ENCODE measurements around the gene SCNN1B. TPM values are rescaled to one million over a fixed set of nuclear protein-coding genes. Genes with fewer than 3 reads are reported as not detected.
"Not testable (repeated sequence)": the region's sequence is repeated elsewhere in the genome, so short reads cannot be mapped to it uniquely, and the experiment has no call there.

SCNN1B gene
- total RNA-seq, 3 donors from 2014 or later = 3.0 to 18.0 (median 18.0) TPM

DNA sequence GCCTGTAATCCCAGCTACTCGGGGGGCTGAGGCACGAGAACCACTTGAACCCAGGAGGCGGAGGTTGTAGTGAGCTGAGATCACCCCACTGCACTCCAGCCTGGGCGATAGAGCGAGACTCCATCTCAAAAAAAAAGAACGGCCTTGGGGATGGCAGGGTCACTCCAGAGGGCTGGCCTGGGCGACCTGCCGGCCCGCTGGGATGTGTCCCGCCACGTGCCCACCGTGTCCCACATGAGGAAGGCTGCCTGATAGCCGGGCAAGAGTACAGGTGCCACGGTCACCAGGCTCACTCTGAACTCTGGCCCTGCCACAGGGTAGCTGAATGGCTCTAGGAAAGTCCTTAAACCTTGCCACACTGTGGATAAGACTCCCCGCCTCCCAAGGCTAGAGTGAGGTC, 83.3 kb downstream of the SCNN1B start:
- H3K4me3 ChIP-seq = no peak overlapping the region
- intact Hi-C loops (cut with DNase I; ENCODE audit: low total_unique reads) = no loop called here
- no peak for DNase-seq (ENCODE audit: low spot score in 2 of 2)

GRCh38 chr16:23387666-23388065, 85.6 kb downstream of the SCNN1B start:
- Histone ChIP-seq H3K4me3 (no peak overlapping the region), H3K4me1 (no peaks in the 10 kb centered on the region), H3K27ac (no peak overlapping the region), H3K36me3 (no peaks in the 10 kb centered on the region), H3K27me3 (no peaks in the 10 kb centered on the region), H3K9me3 (no peaks in the 10 kb centered on the region)
- TF ChIP-seq, protein P1, sequence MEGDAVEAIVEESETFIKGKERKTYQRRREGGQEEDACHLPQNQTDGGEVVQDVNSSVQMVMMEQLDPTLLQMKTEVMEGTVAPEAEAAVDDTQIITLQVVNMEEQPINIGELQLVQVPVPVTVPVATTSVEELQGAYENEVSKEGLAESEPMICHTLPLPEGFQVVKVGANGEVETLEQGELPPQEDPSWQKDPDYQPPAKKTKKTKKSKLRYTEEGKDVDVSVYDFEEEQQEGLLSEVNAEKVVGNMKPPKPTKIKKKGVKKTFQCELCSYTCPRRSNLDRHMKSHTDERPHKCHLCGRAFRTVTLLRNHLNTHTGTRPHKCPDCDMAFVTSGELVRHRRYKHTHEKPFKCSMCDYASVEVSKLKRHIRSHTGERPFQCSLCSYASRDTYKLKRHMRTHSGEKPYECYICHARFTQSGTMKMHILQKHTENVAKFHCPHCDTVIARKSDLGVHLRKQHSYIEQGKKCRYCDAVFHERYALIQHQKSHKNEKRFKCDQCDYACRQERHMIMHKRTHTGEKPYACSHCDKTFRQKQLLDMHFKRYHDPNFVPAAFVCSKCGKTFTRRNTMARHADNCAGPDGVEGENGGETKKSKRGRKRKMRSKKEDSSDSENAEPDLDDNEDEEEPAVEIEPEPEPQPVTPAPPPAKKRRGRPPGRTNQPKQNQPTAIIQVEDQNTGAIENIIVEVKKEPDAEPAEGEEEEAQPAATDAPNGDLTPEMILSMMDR (IDR thresholded peaks at IDR 0.05) = no peak
- TF ChIP-seq POLR2A (IDR thresholded peaks at IDR 0.05) (no peak), POLR2AphosphoS5 (IDR thresholded peaks at IDR 0.05) (no peak)
- no peak for DNase-seq (ENCODE audit: low spot score in 2 of 2)
- intact Hi-C loops (cut with DNase I; ENCODE audit: low total_unique reads) = no loop called here

More for the DNA sequence above, 83.3 kb downstream of the SCNN1B start:
- Histone ChIP-seq H3K27me3 (no peaks in the 10 kb centered on the region), H3K4me1 (no peaks in the 10 kb centered on the region), H3K27ac (peak overlapping the region; percentile 86), H3K9me3 (no peaks in the 10 kb centered on the region), H3K36me3 (no peaks in the 10 kb centered on the region)
- TF ChIP-seq POLR2A (IDR thresholded peaks at IDR 0.05) = no peak
- TF ChIP-seq, protein P1 (IDR thresholded peaks at IDR 0.05) = no peak

DNA sequence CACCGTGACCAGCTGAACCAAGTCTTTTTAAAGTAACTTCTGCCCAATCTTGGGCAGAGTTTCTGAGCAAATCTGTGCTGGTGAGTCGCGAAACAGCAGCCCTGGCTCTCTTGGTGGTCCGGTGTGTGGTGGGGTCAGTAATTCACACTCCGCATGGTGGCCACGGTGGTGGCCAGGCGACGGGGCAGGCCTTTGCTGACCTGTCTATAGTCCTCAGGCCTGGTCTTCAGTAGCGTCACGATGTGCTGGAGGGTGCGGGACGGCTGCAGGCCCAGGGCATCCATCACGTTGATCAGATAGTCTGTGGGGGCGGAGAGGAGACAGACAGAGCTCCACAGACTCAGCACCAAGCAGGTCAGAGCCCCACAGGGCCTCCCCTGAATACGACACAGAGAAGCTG, 86.7 kb downstream of the SCNN1B start:
- intact Hi-C loops (cut with DNase I; ENCODE audit: low total_unique reads) = no loop called here
- Histone ChIP-seq H3K4me1 (no peaks in the 10 kb centered on the region), H3K9me3 (no peaks in the 10 kb centered on the region), H3K27me3 (no peaks in the 10 kb centered on the region), H3K36me3 (no peaks in the 10 kb centered on the region), H3K4me3 (no peak overlapping the region), H3K27ac (no peak overlapping the region)
- no peak for TF ChIP-seq POLR2AphosphoS5 (IDR thresholded peaks at IDR 0.05)
- TF ChIP-seq, protein P1 (IDR thresholded peaks at IDR 0.05) = no peak
- no peak for TF ChIP-seq POLR2A (IDR thresholded peaks at IDR 0.05)
- no peak for DNase-seq (ENCODE audit: low spot score in 2 of 2)

- TF ChIP-seq, protein P1 (IDR thresholded peaks at IDR 0.05) = no peak
- TF ChIP-seq POLR2A (IDR thresholded peaks at IDR 0.05) (no peak), POLR2AphosphoS5 (IDR thresholded peaks at IDR 0.05) (no peak)
- intact Hi-C loops (cut with DNase I; ENCODE audit: low total_unique reads) = no loop called here
- Histone ChIP-seq H3K36me3 (no peaks in the 10 kb centered on the region), H3K4me3 (no peak overlapping the region), H3K27ac (no peak overlapping the region), H3K9me3 (no peaks in the 10 kb centered on the region), H3K27me3 (no peaks in the 10 kb centered on the region), H3K4me1 (no peaks in the 10 kb centered on the region)
- DNase-seq (ENCODE audit: low spot score in 2 of 2) = no peak
Measured at GRCh38 chr16:23389201-23389600, 87.1 kb downstream of the SCNN1B start.

DNA sequence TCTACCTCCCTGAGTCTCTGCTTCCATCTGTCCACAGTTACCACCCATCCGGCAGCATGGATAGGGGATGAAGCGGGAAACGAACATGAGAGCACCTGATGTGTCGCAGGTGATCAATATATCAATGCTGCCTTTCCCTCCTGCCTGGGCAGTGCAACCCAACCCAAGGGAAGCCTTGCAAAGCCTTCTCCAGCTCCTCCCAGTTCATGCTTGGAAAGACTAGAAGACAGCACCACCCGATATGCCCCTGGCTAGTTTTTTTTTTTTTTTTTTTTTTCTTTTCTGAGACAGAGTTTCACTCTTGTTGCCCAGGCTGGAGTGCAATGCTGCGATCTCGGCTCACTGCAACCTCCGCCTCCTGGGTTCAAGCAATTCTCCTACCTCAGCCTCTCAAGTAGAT, 87.8 kb downstream of the SCNN1B start:
- H3K9me3 ChIP-seq; H3K4me3 ChIP-seq; intact Hi-C loops (cut with DNase I; ENCODE audit: low total_unique reads); H3K4me1 ChIP-seq; H3K27me3 ChIP-seq; H3K27ac ChIP-seq; H3K36me3 ChIP-seq; DNase-seq (ENCODE audit: low spot score in 2 of 2): not testable (repeated sequence)

All from breast epithelium (tissue), 4 donors.